Sigmoid colon (tissue), 4 donors: ENCODE data around the gene LRRC45.

ENCODE experiments used
- CTCF ChIP-seq, 4 experiments: fragments of 450-650 bp in 3 of 4; fragments of 200-600 bp in 1 of 4; IDR thresholded peaks; one replicate each; pipeline ENCODE4 v1.5.1; 2016 to 2019; ENCODE audit warnings: antibody characterized with exemption in 4 of 4, mild to moderate bottlenecking in 3 of 4, moderate library complexity in 2 of 4
- EP300 ChIP-seq, 4 donors: sonication (generic); formaldehyde crosslinking; IDR thresholded peaks; one replicate each; pipeline ENCODE4 v1.6.1; 2017; ENCODE audit warnings: antibody characterized with exemption in 4 of 4
- POLR2A ChIP-seq, 2 donors: fragments of 450-650 bp; IDR thresholded peaks; one replicate each; pipeline ENCODE4 v1.6.1; 2016; ENCODE audit warnings: antibody characterized with exemption in 2 of 2, mild to moderate bottlenecking in 2 of 2, moderate library complexity in 2 of 2

DNA sequence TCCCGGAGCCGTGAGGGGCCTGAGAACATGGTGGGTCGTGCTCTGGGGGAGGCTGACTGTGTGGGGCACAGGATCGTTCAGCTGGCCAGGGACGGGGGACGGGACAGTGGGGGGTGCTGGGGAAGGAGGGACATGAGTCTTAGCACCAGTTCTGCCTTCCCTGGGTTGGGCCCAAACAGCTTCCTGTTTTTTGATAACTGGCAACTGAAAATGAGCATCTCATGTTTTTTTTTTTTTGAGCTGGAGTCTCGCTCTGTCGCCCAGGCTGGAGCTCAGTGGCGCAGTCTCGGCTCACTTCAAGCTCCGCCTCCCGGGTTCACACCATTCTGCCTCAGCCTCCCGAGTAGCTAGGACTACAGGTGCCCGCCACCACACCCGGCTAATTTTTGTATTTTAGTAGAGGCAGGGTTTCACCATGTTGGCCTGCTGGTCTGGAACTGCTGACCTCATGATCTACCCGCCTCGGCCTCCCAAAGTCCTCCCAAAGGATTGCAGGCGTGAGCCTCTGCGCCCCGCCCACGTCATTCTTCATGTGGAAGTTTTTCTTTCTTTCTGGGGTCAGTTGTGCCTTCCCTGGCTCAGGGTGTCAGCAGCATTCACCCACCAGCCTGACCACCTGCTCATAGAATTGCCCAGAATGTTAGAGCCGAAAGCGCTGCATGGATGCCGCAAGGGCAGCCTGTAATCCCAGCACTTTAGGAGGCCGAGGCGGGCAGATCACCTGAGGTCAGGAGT is 39.3 kb upstream of the LRRC45 start:
- TF ChIP-seq CTCF (IDR thresholded peaks at IDR 0.05), result no peak
- TF ChIP-seq POLR2A (IDR thresholded peaks at IDR 0.05), result no peak
- no peak for TF ChIP-seq EP300 (IDR thresholded peaks at IDR 0.05)
